HG03378 (cell line): ENCODE results near the gene HPSE2.

Experiments
- ATAC-seq: cut with Tn5 transposase; IDR thresholded peaks from one replicate; pipeline ENCODE4 v1.9.1; 2021; ENCODE audit warnings: mild to moderate bottlenecking, moderate library complexity; ENCODE audit not compliant: unreplicated experiment

The HPSE2 gene

GRCh38 chr10:98419469-98420261 lies 816.0 kb downstream of the HPSE2 start:
- no peak for ATAC-seq

GRCh38 chr10:98418665-98419468 lies 816.8 kb downstream of the HPSE2 start:
- ATAC-seq = no peak

- no peak for ATAC-seq
Observed at GRCh38 chr10:98417973-98418664, 817.5 kb downstream of the HPSE2 start.

GRCh38 chr10:98417481-98417959 lies 818.1 kb downstream of the HPSE2 start:
- ATAC-seq = no peak

DNA sequence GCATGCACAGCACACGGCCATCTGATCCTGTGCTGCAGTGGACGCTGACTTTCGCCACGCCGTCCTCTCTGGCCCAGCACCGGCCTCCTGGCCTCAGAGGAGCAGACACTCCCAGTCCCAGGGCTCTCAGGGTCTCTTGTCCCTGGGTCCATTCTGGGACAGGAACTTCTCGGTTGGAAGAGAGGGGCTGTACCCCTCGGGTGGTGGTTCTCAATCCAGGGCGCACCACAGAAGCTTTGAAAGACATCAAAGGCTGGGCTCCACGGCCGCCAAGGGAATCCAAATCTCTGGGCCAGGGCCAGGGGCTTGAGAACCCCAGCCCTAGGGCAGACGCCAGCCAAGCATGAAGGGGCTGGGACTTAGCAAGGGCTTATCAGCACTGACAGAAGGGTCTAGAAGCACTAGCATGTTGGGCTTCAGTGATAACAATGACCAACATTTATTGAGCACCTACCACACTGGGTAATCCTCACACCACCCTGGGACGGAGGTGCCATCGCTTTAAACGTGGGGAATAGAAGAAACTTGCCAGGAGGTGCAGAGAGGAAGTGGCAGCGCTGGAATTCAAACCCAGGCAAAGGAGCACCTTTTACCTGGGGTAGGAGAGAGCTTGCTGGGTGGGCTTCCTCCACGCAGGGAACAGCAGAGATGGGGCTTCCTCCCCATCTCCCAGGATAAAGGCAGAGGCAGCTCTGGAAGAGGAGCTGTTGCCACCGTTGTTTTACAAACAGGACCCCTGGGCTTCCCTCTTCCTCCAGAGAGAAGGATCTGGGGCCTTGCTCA lies 818.9 kb downstream of the HPSE2 start:
- no peak for ATAC-seq

GRCh38 chr10:98415731-98416119 lies 819.9 kb downstream of the HPSE2 start:
- no peak for ATAC-seq

DNA sequence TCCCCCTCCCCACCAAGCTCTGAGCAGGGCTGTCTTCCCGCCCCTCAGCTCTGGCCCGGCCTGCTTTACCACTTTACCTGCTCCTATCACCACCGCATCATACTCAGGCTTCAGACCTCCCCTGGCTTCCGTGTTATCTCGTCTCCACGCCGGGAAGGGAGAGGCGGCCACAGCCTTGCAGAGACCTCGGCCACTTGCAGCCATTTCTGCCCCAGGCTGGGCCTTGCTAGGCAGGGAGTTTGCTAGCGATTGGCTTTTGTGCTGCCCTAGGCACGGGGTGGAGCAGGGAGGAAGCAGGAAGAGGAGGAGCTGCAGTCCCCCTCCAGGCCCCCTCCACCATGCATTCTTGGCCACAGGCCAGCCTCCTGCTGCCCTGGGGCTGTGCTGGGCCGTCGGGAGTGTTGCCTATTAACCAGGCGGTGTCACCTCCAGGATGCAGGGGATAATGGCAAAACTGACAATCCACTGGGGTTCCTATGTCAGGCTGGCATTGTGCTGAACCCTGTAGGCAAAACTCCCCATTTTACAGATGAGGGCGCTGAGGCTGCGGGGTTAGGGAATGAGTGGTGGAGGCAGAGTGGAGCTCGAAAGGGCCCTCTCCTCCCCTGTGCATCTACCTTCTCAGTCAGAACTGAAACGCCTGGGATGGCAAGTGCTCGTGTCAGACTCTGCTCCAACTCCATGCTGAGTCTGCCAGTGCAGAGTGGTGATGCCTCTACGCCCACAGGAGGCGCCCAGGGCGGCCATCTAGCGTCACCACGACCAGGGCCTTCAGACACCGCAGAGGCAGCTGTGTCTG lies 820.5 kb downstream of the HPSE2 start, which contains the start of gene PYROXD2:
Gene PYROXD2 (minus strand): TSS at position 251 of the 799 bp plus-strand sequence. CDS start 47 bp downstream, at position 204.
- peak; percentile 46 for ATAC-seq

GRCh38 chr10:98414578-98414931 lies 821.1 kb downstream of the HPSE2 start:
- ATAC-seq = no peak

DNA sequence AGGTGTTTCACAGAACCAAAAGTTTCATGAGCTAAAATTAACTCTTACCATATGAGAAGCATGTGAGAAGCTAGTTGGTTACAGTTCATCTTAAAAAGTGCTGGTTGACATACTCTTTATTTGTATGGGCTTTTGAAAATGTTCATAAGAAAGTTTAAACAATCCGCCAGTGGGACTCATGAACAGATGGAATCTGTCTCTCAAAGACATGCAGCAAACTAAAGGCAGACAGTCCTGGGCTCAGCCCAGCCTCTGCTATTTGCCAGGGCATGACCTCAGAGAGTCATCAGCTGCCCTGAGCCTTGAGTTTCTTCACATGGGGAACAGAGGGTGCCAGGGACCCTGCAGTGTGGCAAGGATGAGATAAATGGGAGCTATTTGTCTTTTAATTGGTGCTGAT lies 823.9 kb downstream of the HPSE2 start:
- ATAC-seq = no peak

DNA sequence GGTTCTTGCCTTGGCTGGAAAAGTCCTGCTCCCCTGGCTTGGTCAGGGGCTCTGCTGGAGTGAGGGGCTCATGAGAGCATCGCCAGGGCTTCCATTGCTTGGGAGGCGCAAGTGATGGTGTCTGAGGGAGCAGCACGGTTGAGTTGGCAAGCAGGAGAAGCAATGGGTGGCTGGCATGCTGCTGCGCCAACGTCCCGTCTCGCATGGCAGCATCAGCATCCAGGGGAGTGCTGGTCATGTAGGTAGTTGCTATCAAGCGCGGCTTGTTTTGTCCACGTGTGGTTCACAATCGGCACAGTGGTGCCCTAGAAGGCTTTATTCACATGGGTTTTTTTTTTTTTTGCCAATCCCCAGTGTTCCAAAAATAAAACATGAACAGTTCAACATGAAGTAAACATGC lies 824.5 kb downstream of the HPSE2 start:
- ATAC-seq = no peak

DNA sequence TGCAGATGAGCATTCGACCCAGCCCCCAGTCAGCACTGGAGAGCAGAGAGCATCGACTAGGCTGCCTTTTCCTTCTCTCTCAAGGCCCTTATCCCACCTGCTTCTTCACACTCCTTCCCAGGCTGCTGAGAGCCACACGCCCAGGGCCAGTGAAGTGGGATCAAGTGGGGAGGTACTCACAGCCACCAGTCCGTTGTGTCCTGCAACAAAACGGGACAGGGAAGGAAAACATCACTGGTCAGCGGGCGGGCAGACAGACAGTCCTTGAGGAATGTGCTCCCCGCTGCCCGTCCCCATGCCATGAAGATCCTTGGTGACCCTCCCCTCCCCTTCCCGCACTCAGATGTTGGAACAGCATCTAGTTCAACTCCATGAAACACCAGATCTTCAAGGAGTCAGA lies 824.9 kb downstream of the HPSE2 start:
- no peak for ATAC-seq

DNA sequence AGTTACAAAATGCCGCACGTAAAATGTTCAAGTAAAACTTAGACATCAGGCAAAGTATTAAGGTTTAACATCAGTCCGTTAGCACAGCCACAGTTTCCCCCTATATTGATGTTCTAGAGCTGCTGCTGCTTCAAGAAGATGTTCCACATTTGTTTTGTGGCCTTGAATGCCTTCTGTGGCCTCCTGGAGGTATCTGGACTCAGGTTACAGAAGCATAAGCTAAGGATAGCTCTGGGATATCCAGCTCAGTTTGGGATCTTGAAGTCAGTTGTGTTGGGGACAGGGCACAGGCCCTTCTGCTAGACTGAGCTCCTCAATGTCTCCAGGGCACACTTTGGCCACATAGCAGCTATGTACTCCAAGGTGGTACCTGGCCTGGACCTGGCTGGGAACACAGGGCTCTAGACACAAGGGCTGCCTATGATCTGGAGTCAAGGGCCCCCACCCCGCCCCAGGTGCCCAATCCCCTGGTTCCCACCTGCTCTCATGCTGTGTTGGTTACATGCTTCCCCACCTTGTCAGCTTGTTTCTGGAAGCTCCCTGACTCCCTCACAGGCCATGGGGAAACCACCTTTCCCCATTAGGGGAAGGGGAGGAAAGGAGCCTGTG lies 825.4 kb downstream of the HPSE2 start:
- ATAC-seq = no peak

GRCh38 chr10:98408799-98409198 lies 826.9 kb downstream of the HPSE2 start:
- no peak for ATAC-seq

GRCh38 chr10:98407744-98408241 lies 827.9 kb downstream of the HPSE2 start:
- ATAC-seq = no peak
